B cell (primary cell): Measurements from ENCODE around the gene GGT7.

Experiments used
- CTCF ChIP-seq: fragments of 200-600 bp; IDR thresholded peaks from one replicate; pipeline ENCODE4 v1.8.0; 2022; ENCODE audit warnings: antibody characterized with exemption, mild to moderate bottlenecking
- EZH2 ChIP-seq: IDR thresholded peaks from 2 replicates; pipeline ENCODE4 v1.6.1; 2012; ENCODE audit warnings: borderline replicate concordance, low read depth, mild to moderate bottlenecking, moderate library complexity, low read length; ENCODE audit not compliant: insufficient read depth, poor library complexity, severe bottlenecking

- no peak for TF ChIP-seq EZH2
- no peak for TF ChIP-seq CTCF
Measured at GRCh38 chr20:34815636-34816035, 57.0 kb downstream of the GGT7 start.
